Epithelial cell of proximal tubule (primary cell): ENCODE data around the gene AIG1. TPM values are rescaled to one million over a fixed set of nuclear protein-coding genes. Genes with fewer than 3 reads are reported as not detected.

ENCODE experiments used
- DNase-seq: peaks from one replicate; pipeline ENCODE4 v3.0.0-alpha.2; 2011; ENCODE audit warnings: low read depth
- H3K4me3 ChIP-seq: 2 replicates; pipeline ENCODE4 v1.5.1; 2011; ENCODE audit warnings: low read depth, mild to moderate bottlenecking, low read length
- CTCF ChIP-seq: conservative IDR thresholded peaks from 2 replicates; pipeline ENCODE4 v1.5.1; 2012; ENCODE audit warnings: low read depth, mild to moderate bottlenecking, low read length
- total RNA-seq: library from RNA; depleted of rRNA; stranded (reverse); fragments of >200 nt; gene quantifications from 2 replicates; pipeline ENCODE4 v1.2.3, GENCODE V29; 2015

The AIG1 gene
- total RNA-seq, 1 donor from 2014 or later = 40.8 TPM

- no peak for TF ChIP-seq CTCF
- no peak overlapping the region for H3K4me3 ChIP-seq
These were observed 287.8 kb downstream of the AIG1 start for GRCh38 chr6:143348531-143348930.

GRCh38 chr6:143349530-143349929, 288.8 kb downstream of the AIG1 start:
- no peak for DNase-seq
- H3K4me3 ChIP-seq = no peak overlapping the region
- no peak for TF ChIP-seq CTCF

More at GRCh38 chr6:143348531-143348930, 287.8 kb downstream of the AIG1 start:
- no peak for DNase-seq

GRCh38 chr6:143356101-143356880, 295.6 kb downstream of the AIG1 start:
- no peak for DNase-seq
- H3K4me3 ChIP-seq = no peak overlapping the region
- no peak for TF ChIP-seq CTCF

- TF ChIP-seq CTCF = no peak
- no peak overlapping the region for H3K4me3 ChIP-seq
- DNase-seq = no peak
These were observed 296.5 kb downstream of the AIG1 start for GRCh38 chr6:143357152-143357551.

- DNase-seq = no peak
- H3K4me3 ChIP-seq = no peak overlapping the region
- no peak for TF ChIP-seq CTCF
These were observed 297.0 kb downstream of the AIG1 start for GRCh38 chr6:143357561-143358255.

- H3K4me3 ChIP-seq = no peak overlapping the region
- TF ChIP-seq CTCF = no peak
- peak; percentile 52 for DNase-seq
These were observed 301.0 kb downstream of the AIG1 start for GRCh38 chr6:143361536-143362191.
